Measurements from ENCODE around the gene PROCA1.

- no peak for TF ChIP-seq YY1 (IDR thresholded peaks at IDR 0.05; ENCODE audit: insufficient read depth, insufficient read length)
- no peak for TF ChIP-seq SUZ12 (IDR thresholded peaks at IDR 0.05; ENCODE audit: extremely low read depth, insufficient read depth, insufficient read length)
These were observed 5.0 kb downstream of the PROCA1 start for GRCh38 chr17:28706471-28707338.

Measured in NT2/D1 (cell line).